Loucy (cell line): ENCODE measurements around the gene CDC14A.

Source experiments
- EZH2phosphoT487 ChIP-seq: fragments of 200-600 bp; IDR thresholded peaks from 2 replicates; pipeline ENCODE4 v1.6.1; 2018; ENCODE audit warnings: antibody characterized with exemption, mild to moderate bottlenecking, moderate library complexity, borderline replicate concordance
- TF ChIP-seq, protein P1 (sequence below): fragments of 200-600 bp; sonication (generic); conservative IDR thresholded peaks from 2 replicates; pipeline ENCODE4 v1.5.1; 2014; ENCODE audit warnings: mild to moderate bottlenecking, antibody characterized with exemption, low read length

DNA sequence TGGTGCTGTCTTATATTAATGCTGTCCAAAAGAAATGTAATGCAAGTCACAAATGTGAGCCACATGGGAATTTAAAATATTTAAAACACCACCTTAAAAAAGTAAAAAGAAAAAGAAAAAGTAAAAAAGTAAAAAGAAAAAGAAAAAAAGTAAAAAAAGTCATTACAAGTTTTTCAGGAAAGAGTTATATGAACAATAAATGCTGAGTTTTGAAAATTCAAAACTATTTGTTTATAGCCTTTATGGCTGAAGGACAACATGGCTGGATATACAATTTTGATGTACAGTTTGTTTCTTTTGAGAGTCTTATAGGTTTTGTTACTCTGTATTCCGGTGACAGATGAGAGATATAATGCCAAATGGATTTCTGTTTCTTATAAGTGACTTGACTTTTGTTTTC is 214.8 kb downstream of the CDC14A start:
- TF ChIP-seq, protein P1, sequence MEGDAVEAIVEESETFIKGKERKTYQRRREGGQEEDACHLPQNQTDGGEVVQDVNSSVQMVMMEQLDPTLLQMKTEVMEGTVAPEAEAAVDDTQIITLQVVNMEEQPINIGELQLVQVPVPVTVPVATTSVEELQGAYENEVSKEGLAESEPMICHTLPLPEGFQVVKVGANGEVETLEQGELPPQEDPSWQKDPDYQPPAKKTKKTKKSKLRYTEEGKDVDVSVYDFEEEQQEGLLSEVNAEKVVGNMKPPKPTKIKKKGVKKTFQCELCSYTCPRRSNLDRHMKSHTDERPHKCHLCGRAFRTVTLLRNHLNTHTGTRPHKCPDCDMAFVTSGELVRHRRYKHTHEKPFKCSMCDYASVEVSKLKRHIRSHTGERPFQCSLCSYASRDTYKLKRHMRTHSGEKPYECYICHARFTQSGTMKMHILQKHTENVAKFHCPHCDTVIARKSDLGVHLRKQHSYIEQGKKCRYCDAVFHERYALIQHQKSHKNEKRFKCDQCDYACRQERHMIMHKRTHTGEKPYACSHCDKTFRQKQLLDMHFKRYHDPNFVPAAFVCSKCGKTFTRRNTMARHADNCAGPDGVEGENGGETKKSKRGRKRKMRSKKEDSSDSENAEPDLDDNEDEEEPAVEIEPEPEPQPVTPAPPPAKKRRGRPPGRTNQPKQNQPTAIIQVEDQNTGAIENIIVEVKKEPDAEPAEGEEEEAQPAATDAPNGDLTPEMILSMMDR, result no peak
- TF ChIP-seq EZH2phosphoT487, result no peak
